SK-N-SH (cell line): ENCODE measurements around the gene DBH. TPM values are rescaled to one million over a fixed set of nuclear protein-coding genes. Genes with fewer than 3 reads are reported as not detected.

Experiments used
- CTCF ChIA-PET: fragments of 300-600, 350-600 bp; formaldehyde crosslinking; extraction: SDS; loops from one replicate; lab custom pipeline; 2021; lab: Yijun Ruan, JAX
- POLR2A ChIA-PET: fragments of 350-600 bp; sonication (Branson Sonifier 250); formaldehyde crosslinking; extraction: SDS; loops from one replicate; lab custom pipeline; 2020; ENCODE audit warnings: antibody characterized with exemption, inconsistent platforms; lab: Yijun Ruan, JAX
- DNase-seq: peaks from one replicate; pipeline ENCODE4 v3.0.0; 2012
- H2AFZ ChIP-seq: fragments of 200-600 bp; sonication (generic); 2 replicates; pipeline ENCODE4 v1.8.1; 2016; ENCODE audit warnings: antibody characterized with exemption, mild to moderate bottlenecking, low read depth
- H3F3A ChIP-seq: fragments of 200-600 bp; sonication (generic); replicated peaks from 2 replicates; pipeline ENCODE3; 2016; ENCODE audit warnings: antibody characterized with exemption, mild to moderate bottlenecking; ENCODE audit not compliant: insufficient read depth
- H3K27ac ChIP-seq, 2 experiments: fragments of 200-500 bp in 1 of 2; fragments of 200-600 bp in 1 of 2; sonication (Bioruptor generic) in 1 of 2; sonication (generic), shearing (Covaris generic) in 1 of 2; 2 replicates each; pipeline versions ENCODE4 v1.5.1 to v1.6.1; 2014 to 2016; ENCODE audit warnings: low read depth in 2 of 2, inconsistent platforms in 1 of 2, low read length in 1 of 2, mild to moderate bottlenecking in 1 of 2, mixed read lengths in 1 of 2
- H3K27me3 ChIP-seq: fragments of 200-600 bp; sonication (generic), shearing (Covaris generic); 2 replicates; pipeline ENCODE4 v1.6.1; 2016; ENCODE audit warnings: mixed run types; ENCODE audit not compliant: insufficient read depth
- H3K36me3 ChIP-seq, 2 experiments: fragments of 200-500 bp in 1 of 2; fragments of 200-600 bp in 1 of 2; sonication (Bioruptor generic) in 1 of 2; sonication (generic) in 1 of 2; replicated peaks in 1 of 2; 2 replicates each; pipeline versions ENCODE3 to v1.5.1; 2014 to 2016; ENCODE audit warnings: low read length in 1 of 2, mild to moderate bottlenecking in 1 of 2; ENCODE audit not compliant: insufficient read depth in 2 of 2, control insufficient read depth in 1 of 2
- H3K4me1 ChIP-seq, 2 experiments: fragments of 200-500 bp in 1 of 2; fragments of 200-600 bp in 1 of 2; sonication (Bioruptor generic) in 1 of 2; sonication (generic), shearing (Covaris generic) in 1 of 2; 2 replicates each; pipeline versions ENCODE4 v1.5.1 to v1.6.1; 2014 to 2016; ENCODE audit warnings: low read depth in 1 of 2, low read length in 1 of 2, mixed run types in 1 of 2; ENCODE audit not compliant: insufficient read depth in 2 of 2, control insufficient read depth in 1 of 2
- H3K4me2 ChIP-seq: fragments of 200-600 bp; sonication (generic), shearing (Covaris generic); 2 replicates; pipeline ENCODE4 v1.6.1; 2017; ENCODE audit warnings: mixed run types
- H3K4me3 ChIP-seq, 2 experiments: fragments of 200-500 bp in 1 of 2; fragments of 200-600 bp in 1 of 2; sonication (Bioruptor generic) in 1 of 2; sonication (generic), shearing (Covaris generic) in 1 of 2; 2 replicates each; pipeline versions ENCODE4 v1.5.1 to v1.8.1; 2014 to 2016; ENCODE audit warnings: low read depth in 2 of 2, inconsistent platforms in 1 of 2, low read length in 1 of 2, mild to moderate bottlenecking in 1 of 2, mixed read lengths in 1 of 2, moderate library complexity in 1 of 2
- H3K79me2 ChIP-seq: fragments of 200-600 bp; sonication (generic); 2 replicates; pipeline ENCODE4 v1.8.1; 2017; ENCODE audit warnings: mild to moderate bottlenecking; ENCODE audit not compliant: insufficient read depth
- H3K9ac ChIP-seq: fragments of 200-600 bp; sonication (generic); 2 replicates; pipeline ENCODE4 v1.6.1; 2017; ENCODE audit warnings: mixed run types
- H3K9me2 ChIP-seq: fragments of 200-600 bp; sonication (generic); 2 replicates; pipeline ENCODE4 v1.6.1; 2017; ENCODE audit warnings: mixed run types
- H3K9me3 ChIP-seq: fragments of 200-600 bp; sonication (generic); 2 replicates; pipeline ENCODE4 v1.6.1; 2017; ENCODE audit warnings: mixed run types, mild to moderate bottlenecking, moderate library complexity
- H4K20me1 ChIP-seq: fragments of 200-600 bp; sonication (generic); 2 replicates; pipeline ENCODE4 v1.6.1; 2017; ENCODE audit warnings: mild to moderate bottlenecking, mixed run types; ENCODE audit not compliant: insufficient read depth
- CHD2 ChIP-seq: fragments of 150-350 bp; IDR thresholded peaks from 2 replicates; pipeline ENCODE4 v1.6.1; 2018; ENCODE audit warnings: low read length; ENCODE audit not compliant: partially characterized antibody
- EZH2phosphoT487 ChIP-seq: fragments of 200-600 bp; sonication (generic); IDR thresholded peaks from 2 replicates; pipeline ENCODE4 v1.6.1; 2017; ENCODE audit warnings: low read depth, mixed run types, mild to moderate bottlenecking, antibody characterized with exemption, moderate library complexity, borderline replicate concordance
- FOXM1 ChIP-seq: IDR thresholded peaks from 2 replicates; pipeline ENCODE4 v1.4.0; 2012; ENCODE audit warnings: low read depth, mild to moderate bottlenecking
- GABPA ChIP-seq: IDR thresholded peaks from 2 replicates; pipeline ENCODE4 v1.4.0; 2012; ENCODE audit warnings: low read depth, mild to moderate bottlenecking
- MEF2A ChIP-seq: IDR thresholded peaks from 2 replicates; pipeline ENCODE4 v1.4.0; 2012; ENCODE audit warnings: low read depth, borderline replicate concordance
- NFIC ChIP-seq: IDR thresholded peaks from 2 replicates; pipeline ENCODE4 v1.4.0; 2012; ENCODE audit warnings: borderline replicate concordance
- POLR2AphosphoS5 ChIP-seq: IDR thresholded peaks from 2 replicates; pipeline ENCODE4 v1.6.1; 2012; ENCODE audit warnings: low read depth, low read length
- RCOR1 ChIP-seq: fragments of 150-350 bp; IDR thresholded peaks from 2 replicates; pipeline ENCODE4 v1.6.1; 2017; ENCODE audit warnings: antibody characterized with exemption, low read length
- RXRA ChIP-seq: IDR thresholded peaks from 2 replicates; pipeline ENCODE4 v1.4.0; 2012; ENCODE audit warnings: low read depth, mild to moderate bottlenecking, borderline replicate concordance
- TEAD4 ChIP-seq: IDR thresholded peaks from 2 replicates; pipeline ENCODE4 v1.4.0; 2012; ENCODE audit warnings: mild to moderate bottlenecking, borderline replicate concordance; ENCODE audit not compliant: insufficient read depth
- YY1 ChIP-seq: IDR thresholded peaks from 2 replicates; pipeline ENCODE4 v1.4.0; 2012; ENCODE audit warnings: low read depth, mild to moderate bottlenecking
- WGBS: methylation state at CpG from one replicate; pipeline ENCODE4 v1.1.6; 2017; ENCODE audit warnings: low lambda C conversion rate; 5-methylcytosine and 5-hydroxymethylcytosine counted together
- polyA plus RNA-seq, 3 experiments: library from polyadenylated mRNA; depleted of rRNA; stranded (reverse); fragments of >200 nt; gene quantifications; 2 replicates each; pipeline ENCODE4 v1.2.3, GENCODE V29; 2012
- TF ChIP-seq, protein P1 (sequence below): IDR thresholded peaks from 2 replicates; pipeline ENCODE4 v1.4.0; 2012; ENCODE audit warnings: low read depth, borderline replicate concordance
- TF ChIP-seq, protein P2 (sequence below): fragments of 150-350 bp; IDR thresholded peaks from 2 replicates; pipeline ENCODE4 v1.6.1; 2016; ENCODE audit warnings: mild to moderate bottlenecking, low read depth, low read length
- TF ChIP-seq, protein P3 (sequence below): IDR thresholded peaks from 2 replicates; pipeline ENCODE4; 2012
- TF ChIP-seq, protein P4 (sequence below): IDR thresholded peaks from 2 replicates; pipeline ENCODE4 v1.4.0; 2012; ENCODE audit warnings: low read depth, borderline replicate concordance
- TF ChIP-seq, protein P5 (sequence below): fragments of 200-600 bp; sonication (generic); IDR thresholded peaks from 2 replicates; pipeline ENCODE4 v1.6.1; 2017; ENCODE audit warnings: antibody characterized with exemption, mild to moderate bottlenecking, moderate library complexity

Gene DBH
- polyA plus RNA-seq, 1 of the 3 experiments (the other 2 are of a cell fraction): 0.92 TPM

DNA sequence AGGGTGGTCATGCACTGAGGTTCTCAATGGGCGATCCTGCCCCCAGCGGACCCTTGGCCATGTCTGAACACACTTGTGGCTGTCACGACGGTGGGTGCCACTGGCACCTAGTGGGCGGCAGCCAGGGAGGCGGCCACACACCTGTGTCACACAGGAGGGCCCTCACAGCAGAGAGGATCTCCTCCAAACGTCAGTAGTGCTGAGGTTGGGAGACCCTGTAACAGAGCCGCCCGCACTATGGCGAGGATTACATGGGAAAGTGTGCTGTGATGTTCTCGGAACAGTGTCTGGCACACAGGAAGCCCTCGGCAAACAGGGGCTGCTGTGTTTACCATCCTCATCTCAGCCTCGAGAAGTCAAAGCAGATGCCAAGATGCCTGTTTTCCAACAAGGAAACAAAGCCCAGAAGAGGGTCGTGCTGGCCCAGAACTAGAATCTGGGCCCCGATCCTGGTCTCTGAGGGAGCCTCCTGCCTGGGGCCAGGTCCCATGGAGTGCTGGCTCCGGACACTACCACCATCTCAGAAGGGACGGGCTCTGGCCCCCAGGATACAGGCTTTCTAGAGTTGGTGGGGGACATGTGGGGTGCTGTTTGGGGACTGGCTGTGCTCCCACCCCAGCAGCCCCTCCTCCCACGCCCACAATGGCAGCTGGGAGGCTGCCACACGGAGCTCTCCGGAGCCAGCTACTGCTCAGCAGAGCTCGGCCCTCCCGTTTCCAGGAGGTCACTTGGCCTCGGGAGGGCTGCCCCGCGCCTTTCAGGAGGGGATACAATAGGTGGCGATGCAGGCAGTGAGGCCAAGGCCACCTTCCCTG, 48.2 kb downstream of the DBH start:
- Histone ChIP-seq H3K9me3 (no peaks in the 10 kb centered on the region), H4K20me1 (no peaks in the 10 kb centered on the region), H3F3A (no peaks in the 10 kb centered on the region), H3K4me2 (no peak overlapping the region), H3K79me2 (no peaks in the 10 kb centered on the region), H3K9ac (no peak overlapping the region), H3K27me3 (no peaks in the 10 kb centered on the region), H3K4me3 (no peak overlapping the region)
- no peak for DNase-seq
- ChIA-PET CTCF (interaction anchor here (0.7 to 2.2 kb wide), 8 partner anchors 11 to 96 kb away, joined by 3 to 15 read pairs (median 3); no protein-coding TSS in a partner anchor), POLR2A (interaction anchor here (0.7 to 2.1 kb wide), 7 partner anchors 19 to 54 kb away, joined by 3 to 10 read pairs (median 6); partner anchors contain the start of genes DBH and SARDH)
- TF ChIP-seq NFIC: no peak
- TF ChIP-seq, protein P1, sequence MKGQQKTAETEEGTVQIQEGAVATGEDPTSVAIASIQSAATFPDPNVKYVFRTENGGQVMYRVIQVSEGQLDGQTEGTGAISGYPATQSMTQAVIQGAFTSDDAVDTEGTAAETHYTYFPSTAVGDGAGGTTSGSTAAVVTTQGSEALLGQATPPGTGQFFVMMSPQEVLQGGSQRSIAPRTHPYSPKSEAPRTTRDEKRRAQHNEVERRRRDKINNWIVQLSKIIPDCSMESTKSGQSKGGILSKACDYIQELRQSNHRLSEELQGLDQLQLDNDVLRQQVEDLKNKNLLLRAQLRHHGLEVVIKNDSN: no peak
- no peak for TF ChIP-seq GABPA
- no peak for TF ChIP-seq RCOR1
- TF ChIP-seq POLR2AphosphoS5: no peak
- TF ChIP-seq, protein P2, sequence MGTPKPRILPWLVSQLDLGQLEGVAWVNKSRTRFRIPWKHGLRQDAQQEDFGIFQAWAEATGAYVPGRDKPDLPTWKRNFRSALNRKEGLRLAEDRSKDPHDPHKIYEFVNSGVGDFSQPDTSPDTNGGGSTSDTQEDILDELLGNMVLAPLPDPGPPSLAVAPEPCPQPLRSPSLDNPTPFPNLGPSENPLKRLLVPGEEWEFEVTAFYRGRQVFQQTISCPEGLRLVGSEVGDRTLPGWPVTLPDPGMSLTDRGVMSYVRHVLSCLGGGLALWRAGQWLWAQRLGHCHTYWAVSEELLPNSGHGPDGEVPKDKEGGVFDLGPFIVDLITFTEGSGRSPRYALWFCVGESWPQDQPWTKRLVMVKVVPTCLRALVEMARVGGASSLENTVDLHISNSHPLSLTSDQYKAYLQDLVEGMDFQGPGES: no peak
- TF ChIP-seq, protein P3, sequence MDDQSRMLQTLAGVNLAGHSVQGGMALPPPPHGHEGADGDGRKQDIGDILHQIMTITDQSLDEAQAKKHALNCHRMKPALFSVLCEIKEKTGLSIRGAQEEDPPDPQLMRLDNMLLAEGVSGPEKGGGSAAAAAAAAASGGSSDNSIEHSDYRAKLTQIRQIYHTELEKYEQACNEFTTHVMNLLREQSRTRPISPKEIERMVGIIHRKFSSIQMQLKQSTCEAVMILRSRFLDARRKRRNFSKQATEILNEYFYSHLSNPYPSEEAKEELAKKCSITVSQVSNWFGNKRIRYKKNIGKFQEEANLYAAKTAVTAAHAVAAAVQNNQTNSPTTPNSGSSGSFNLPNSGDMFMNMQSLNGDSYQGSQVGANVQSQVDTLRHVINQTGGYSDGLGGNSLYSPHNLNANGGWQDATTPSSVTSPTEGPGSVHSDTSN: no peak
- no peak for TF ChIP-seq YY1
- no peak for TF ChIP-seq FOXM1
- TF ChIP-seq RXRA: no peak
- no peak for TF ChIP-seq CHD2
- TF ChIP-seq, protein P4, sequence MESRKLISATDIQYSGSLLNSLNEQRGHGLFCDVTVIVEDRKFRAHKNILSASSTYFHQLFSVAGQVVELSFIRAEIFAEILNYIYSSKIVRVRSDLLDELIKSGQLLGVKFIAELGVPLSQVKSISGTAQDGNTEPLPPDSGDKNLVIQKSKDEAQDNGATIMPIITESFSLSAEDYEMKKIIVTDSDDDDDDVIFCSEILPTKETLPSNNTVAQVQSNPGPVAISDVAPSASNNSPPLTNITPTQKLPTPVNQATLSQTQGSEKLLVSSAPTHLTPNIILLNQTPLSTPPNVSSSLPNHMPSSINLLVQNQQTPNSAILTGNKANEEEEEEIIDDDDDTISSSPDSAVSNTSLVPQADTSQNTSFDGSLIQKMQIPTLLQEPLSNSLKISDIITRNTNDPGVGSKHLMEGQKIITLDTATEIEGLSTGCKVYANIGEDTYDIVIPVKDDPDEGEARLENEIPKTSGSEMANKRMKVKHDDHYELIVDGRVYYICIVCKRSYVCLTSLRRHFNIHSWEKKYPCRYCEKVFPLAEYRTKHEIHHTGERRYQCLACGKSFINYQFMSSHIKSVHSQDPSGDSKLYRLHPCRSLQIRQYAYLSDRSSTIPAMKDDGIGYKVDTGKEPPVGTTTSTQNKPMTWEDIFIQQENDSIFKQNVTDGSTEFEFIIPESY: no peak
- no peak for TF ChIP-seq TEAD4
- TF ChIP-seq, protein P5, sequence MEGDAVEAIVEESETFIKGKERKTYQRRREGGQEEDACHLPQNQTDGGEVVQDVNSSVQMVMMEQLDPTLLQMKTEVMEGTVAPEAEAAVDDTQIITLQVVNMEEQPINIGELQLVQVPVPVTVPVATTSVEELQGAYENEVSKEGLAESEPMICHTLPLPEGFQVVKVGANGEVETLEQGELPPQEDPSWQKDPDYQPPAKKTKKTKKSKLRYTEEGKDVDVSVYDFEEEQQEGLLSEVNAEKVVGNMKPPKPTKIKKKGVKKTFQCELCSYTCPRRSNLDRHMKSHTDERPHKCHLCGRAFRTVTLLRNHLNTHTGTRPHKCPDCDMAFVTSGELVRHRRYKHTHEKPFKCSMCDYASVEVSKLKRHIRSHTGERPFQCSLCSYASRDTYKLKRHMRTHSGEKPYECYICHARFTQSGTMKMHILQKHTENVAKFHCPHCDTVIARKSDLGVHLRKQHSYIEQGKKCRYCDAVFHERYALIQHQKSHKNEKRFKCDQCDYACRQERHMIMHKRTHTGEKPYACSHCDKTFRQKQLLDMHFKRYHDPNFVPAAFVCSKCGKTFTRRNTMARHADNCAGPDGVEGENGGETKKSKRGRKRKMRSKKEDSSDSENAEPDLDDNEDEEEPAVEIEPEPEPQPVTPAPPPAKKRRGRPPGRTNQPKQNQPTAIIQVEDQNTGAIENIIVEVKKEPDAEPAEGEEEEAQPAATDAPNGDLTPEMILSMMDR: no peak
- no peak for TF ChIP-seq EZH2phosphoT487
- TF ChIP-seq MEF2A: no peak
- TF ChIP-seq, all 33 proteins: peak for 0
- H3K9me2 ChIP-seq: no peaks in the 10 kb centered on the region
- H2AFZ ChIP-seq: no peak overlapping the region
- H3K4me1 ChIP-seq: peaks cover 0 to 65% of the 10 kb centered on the region in 2 experiments; a peak in 2 of 4 replicates
- WGBS: 72% methylated on average over 15 of the region's 26 CpGs
- H3K27ac ChIP-seq: peak overlapping the region in 1 of 2 experiments; percentile 97; a peak in 2 of 4 replicates
- no peaks in the 10 kb centered on the region for H3K36me3 ChIP-seq
